WTC11 (cell line): Measurements from ENCODE around the gene C1QL1.

Experiments
- CREB1 ChIP-seq: sonication (generic); formaldehyde crosslinking; IDR thresholded peaks from 2 replicates; pipeline ENCODE4 v1.8.0; 2023; ENCODE audit warnings: mild to moderate bottlenecking, missing genetic modification reagents
- ETV6 ChIP-seq: sonication (generic); formaldehyde crosslinking; IDR thresholded peaks from 2 replicates; pipeline ENCODE4 v1.8.1; 2022; ENCODE audit warnings: mild to moderate bottlenecking, missing genetic modification reagents
- FOXJ3 ChIP-seq: sonication (generic); formaldehyde crosslinking; IDR thresholded peaks from 2 replicates; pipeline ENCODE4 v1.9.0; 2021; ENCODE audit warnings: missing genetic modification reagents, mild to moderate bottlenecking, borderline replicate concordance
- GTF2I ChIP-seq: fragments of 250-450 bp; sonication (Bioruptor Pico); conservative IDR thresholded peaks from 2 replicates; pipeline ENCODE4 v1.4.0; 2021; ENCODE audit warnings: mild to moderate bottlenecking
- JUN ChIP-seq: sonication (generic); formaldehyde crosslinking; IDR thresholded peaks from 2 replicates; pipeline ENCODE4 v1.8.0; 2023; ENCODE audit warnings: mild to moderate bottlenecking, missing genetic modification reagents
- NFE2L1 ChIP-seq: sonication (generic); formaldehyde crosslinking; IDR thresholded peaks from 2 replicates; pipeline ENCODE4 v1.8.1; 2023; ENCODE audit warnings: missing genetic modification reagents
- SP1 ChIP-seq: sonication (generic); formaldehyde crosslinking; conservative IDR thresholded peaks from 2 replicates; pipeline ENCODE4 v1.8.1; 2022; ENCODE audit warnings: missing genetic modification reagents
- TCF7 ChIP-seq: sonication (generic); formaldehyde crosslinking; IDR thresholded peaks from 2 replicates; pipeline ENCODE4 v1.8.0; 2022; ENCODE audit warnings: mild to moderate bottlenecking, low read depth, missing genetic modification reagents, moderate library complexity
- TF ChIP-seq, protein P1 (sequence below): sonication (generic); formaldehyde crosslinking; IDR thresholded peaks from 2 replicates; pipeline ENCODE4 v1.8.0; 2022; ENCODE audit warnings: mild to moderate bottlenecking, missing genetic modification reagents
- TF ChIP-seq, protein P2 (sequence below): fragments of 200-600 bp; IDR thresholded peaks from 2 replicates; pipeline ENCODE4 v1.8.0; 2022; ENCODE audit warnings: antibody characterized with exemption
- TF ChIP-seq, protein P3 (sequence below): fragments of 250-450 bp; sonication (Bioruptor Pico); IDR thresholded peaks from 2 replicates; pipeline ENCODE4 v2.1.2; 2022; ENCODE audit warnings: mild to moderate bottlenecking, moderate library complexity
- TF ChIP-seq, protein P4 (sequence below): sonication (generic); formaldehyde crosslinking; IDR thresholded peaks from 2 replicates; pipeline ENCODE4 v1.8.0; 2022; ENCODE audit warnings: mild to moderate bottlenecking, missing genetic modification reagents

DNA sequence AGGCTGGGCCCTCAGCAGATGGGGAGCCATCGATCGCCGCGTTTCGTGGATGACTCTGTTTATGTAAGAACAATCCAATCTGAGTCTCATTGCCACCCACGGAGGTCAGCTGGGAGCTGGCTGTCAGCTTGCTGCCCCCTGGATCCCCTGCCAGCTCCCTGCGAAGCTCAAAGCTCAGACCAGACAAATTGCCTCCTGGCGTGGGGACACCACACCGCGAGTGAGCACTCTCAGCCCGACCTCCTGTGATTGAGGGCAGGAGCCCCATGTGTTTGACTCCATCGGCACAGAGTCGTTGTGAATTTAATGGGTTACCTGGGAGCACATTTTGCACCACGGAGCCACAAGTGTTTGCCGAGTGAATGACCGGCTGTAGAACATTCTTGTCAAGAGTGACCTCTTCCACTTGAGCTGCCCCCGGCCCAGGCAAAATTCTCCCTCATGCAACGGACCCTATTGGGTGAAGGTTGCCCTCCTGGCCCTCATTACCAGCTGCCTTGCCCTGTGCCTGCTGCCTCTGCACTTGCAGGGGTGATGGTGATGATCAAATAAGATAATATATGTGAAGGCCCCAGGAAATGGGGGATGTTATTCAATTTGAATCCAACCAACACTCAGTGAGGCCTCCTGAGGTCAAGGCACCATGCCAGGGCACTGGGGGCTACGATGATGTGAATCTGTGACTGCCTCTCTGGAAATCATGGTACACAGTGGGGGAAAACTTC lies 45.2 kb downstream of the C1QL1 start:
- TF ChIP-seq, protein P1, sequence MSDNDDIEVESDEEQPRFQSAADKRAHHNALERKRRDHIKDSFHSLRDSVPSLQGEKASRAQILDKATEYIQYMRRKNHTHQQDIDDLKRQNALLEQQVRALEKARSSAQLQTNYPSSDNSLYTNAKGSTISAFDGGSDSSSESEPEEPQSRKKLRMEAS (CRISPR knock-in tag): no peak
- TF ChIP-seq GTF2I (CRISPR knock-in tag): no peak
- TF ChIP-seq, protein P2, sequence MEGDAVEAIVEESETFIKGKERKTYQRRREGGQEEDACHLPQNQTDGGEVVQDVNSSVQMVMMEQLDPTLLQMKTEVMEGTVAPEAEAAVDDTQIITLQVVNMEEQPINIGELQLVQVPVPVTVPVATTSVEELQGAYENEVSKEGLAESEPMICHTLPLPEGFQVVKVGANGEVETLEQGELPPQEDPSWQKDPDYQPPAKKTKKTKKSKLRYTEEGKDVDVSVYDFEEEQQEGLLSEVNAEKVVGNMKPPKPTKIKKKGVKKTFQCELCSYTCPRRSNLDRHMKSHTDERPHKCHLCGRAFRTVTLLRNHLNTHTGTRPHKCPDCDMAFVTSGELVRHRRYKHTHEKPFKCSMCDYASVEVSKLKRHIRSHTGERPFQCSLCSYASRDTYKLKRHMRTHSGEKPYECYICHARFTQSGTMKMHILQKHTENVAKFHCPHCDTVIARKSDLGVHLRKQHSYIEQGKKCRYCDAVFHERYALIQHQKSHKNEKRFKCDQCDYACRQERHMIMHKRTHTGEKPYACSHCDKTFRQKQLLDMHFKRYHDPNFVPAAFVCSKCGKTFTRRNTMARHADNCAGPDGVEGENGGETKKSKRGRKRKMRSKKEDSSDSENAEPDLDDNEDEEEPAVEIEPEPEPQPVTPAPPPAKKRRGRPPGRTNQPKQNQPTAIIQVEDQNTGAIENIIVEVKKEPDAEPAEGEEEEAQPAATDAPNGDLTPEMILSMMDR: no peak
- no peak for TF ChIP-seq JUN (CRISPR knock-in tag)
- no peak for TF ChIP-seq FOXJ3 (CRISPR knock-in tag)
- no peak for TF ChIP-seq SP1 (CRISPR knock-in tag)
- TF ChIP-seq, protein P3, sequence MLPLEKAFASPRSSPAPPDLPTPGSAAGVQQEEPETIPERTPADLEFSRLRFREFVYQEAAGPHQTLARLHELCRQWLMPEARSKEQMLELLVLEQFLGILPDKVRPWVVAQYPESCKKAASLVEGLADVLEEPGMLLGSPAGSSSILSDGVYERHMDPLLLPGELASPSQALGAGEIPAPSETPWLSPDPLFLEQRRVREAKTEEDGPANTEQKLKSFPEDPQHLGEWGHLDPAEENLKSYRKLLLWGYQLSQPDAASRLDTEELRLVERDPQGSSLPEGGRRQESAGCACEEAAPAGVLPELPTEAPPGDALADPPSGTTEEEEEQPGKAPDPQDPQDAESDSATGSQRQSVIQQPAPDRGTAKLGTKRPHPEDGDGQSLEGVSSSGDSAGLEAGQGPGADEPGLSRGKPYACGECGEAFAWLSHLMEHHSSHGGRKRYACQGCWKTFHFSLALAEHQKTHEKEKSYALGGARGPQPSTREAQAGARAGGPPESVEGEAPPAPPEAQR (CRISPR knock-in tag): no peak
- TF ChIP-seq ETV6 (CRISPR knock-in tag): no peak
- no peak for TF ChIP-seq NFE2L1
- TF ChIP-seq CREB1: no peak
- no peak for TF ChIP-seq TCF7
- TF ChIP-seq, protein P4, sequence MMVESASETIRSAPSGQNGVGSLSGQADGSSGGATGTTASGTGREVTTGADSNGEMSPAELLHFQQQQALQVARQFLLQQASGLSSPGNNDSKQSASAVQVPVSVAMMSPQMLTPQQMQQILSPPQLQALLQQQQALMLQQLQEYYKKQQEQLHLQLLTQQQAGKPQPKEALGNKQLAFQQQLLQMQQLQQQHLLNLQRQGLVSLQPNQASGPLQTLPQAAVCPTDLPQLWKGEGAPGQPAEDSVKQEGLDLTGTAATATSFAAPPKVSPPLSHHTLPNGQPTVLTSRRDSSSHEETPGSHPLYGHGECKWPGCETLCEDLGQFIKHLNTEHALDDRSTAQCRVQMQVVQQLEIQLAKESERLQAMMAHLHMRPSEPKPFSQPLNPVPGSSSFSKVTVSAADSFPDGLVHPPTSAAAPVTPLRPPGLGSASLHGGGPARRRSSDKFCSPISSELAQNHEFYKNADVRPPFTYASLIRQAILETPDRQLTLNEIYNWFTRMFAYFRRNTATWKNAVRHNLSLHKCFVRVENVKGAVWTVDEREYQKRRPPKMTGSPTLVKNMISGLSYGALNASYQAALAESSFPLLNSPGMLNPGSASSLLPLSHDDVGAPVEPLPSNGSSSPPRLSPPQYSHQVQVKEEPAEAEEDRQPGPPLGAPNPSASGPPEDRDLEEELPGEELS: no peak
